GM19463 (cell line): ENCODE measurements around the gene TCF12.

Source experiments
- ATAC-seq: cut with Tn5 transposase; IDR thresholded peaks from one replicate; pipeline ENCODE4 v1.9.1; 2021; ENCODE audit warnings: mild to moderate bottlenecking, moderate library complexity; ENCODE audit not compliant: unreplicated experiment

TCF12 gene

GRCh38 chr15:56918046-56918938 lies at the start of gene TCF12:
Gene TCF12 (plus strand): TSS chr15:56918644. CDS start chr15:56919914, 1,270 bp downstream.
- ATAC-seq, result peak; percentile 77

GRCh38 chr15:56869573-56869972 lies 48.9 kb upstream of the TCF12 start:
- no peak for ATAC-seq

DNA sequence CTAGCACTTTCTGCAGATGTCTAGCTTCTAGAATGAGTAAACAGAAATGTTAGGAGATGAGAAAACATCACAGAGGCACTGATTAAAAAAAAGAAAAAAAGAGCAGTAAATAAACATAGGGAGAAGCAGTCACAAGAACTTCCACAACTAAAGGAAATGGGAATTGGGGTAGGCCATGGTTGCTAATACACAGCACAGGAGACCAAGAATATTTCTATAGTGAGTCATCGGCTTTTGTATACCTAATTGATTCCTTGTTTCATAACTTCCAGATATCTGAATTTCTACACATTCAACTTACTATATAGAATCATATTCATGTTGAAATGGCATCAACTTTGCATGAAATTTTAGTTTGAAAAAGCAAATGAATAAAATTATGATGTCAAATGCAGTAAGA lies 47.3 kb upstream of the TCF12 start:
- ATAC-seq, result no peak

- no peak for ATAC-seq
These were observed 46.6 kb upstream of the TCF12 start for GRCh38 chr15:56871867-56872266.

GRCh38 chr15:56877255-56877970 lies 41.0 kb upstream of the TCF12 start:
- no peak for ATAC-seq

DNA sequence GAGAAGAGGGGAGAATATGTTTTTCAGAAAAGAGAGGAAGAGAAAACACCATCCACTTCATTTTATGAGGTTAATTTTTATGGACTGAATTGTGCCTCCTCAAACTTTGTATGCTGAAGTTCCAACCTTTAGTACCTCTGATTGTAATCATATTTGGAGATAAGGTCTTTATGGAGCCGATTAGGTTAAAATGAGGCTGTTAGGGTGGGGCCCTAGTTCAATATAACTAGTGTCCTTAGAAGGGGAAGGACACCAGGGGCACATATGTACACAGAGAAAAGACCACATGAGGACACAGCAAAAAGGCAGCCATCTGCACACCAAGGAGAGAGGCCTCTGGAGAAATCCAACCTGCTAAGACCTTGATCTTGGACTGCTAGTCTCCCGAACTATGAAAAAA lies 38.9 kb upstream of the TCF12 start:
- ATAC-seq, result no peak

- no peak for ATAC-seq
These were observed 35.4 kb upstream of the TCF12 start for GRCh38 chr15:56883088-56883487.

DNA sequence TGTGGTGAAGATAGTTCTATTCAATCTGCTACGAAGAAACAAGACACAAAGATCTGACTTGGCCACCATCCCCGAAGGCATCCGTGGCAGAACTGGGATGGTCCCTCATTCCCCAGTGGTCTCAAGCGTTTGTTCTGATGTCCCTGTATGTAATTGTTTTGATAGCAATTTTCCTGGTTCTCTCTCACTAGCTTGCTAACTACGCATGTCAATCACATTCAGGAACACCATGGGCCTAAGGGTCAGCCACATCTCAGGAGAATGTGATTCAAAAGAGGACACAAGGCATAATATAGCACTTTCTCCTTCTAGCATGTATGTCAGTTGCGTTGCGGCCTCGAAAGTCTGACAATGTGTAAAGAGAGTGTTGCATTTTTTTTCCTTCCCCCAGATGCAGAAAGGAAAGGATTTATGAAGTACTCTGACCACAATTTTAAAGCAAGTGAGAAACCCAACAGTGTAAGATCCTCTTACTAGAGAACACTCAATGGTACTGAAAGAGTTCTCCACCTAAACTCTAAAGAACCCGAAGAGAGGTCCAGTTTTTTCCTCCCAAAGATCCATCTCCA lies 32.0 kb upstream of the TCF12 start:
- ATAC-seq, result no peak

DNA sequence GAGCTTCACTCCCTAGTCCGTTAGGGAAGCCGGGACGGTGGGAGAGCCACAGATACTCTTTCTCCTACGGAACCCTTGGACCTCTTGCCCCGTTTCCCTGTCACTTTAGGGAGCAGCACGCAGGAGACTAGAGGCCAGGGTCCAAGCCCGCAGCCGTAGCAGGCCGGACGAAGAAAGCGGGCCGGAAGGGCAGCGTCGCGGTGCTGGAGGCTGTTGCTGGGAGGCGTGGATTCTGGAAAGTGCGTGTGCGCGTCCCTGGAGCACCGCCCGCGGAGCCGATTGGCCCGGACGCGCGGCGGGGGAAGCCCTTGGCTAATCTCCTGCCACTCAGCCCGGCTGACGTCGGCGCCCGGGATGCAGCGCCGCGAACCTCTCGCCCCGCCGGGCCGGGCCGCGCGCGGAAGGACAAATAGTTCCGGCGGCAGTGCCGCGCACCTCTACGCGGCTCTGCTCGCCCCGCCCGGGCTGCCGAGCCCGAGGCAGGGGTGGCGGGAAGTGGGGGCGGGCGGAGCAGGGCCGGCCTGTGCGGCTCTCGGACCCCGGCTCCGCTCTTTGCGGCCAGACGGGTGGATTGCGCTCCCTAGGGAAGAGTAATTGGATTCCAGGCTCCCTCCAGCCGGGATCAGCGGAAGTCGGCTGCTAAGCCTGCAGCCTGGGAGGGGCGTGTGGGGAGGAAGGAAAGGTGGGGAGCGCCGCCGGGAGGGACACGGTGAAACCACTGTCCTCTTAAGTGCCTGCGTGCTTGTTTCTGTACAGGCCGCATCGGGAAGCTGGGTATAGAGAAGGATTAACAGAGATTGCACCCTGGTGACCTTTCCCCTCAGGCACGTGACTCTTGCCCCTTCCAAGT lies 31.3 kb upstream of the TCF12 start:
- peak; percentile 94 for ATAC-seq

DNA sequence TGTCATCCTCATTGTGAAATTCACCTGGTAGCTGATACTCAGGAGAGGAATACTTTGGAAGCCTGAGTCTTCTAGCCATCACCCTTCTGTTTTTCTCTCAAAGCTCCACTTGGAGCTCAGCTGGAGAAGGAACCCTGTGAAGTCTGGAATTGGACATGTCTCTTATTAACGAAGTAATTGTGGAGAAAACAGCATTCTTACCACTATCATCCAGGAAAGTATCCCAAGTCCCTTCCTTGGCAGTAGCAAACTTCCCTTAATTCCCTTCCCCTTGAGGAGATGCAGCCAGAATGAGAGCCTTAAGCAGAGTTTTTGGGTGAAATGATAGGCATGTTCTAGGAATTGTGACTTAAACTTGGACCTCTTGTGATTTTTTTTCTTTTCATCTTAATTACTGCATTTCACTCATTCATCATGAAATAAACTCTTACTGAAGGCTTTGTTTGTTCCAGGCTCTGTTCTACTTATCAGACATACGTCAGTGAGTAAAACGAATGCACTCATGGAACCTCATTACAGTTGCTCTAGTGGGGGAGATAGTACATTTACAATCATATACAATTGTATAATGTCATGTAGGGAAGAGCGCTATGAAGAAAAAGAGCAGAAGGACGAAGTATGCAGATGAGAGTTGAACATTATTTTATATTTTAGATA lies 30.5 kb upstream of the TCF12 start:
- no peak for ATAC-seq

DNA sequence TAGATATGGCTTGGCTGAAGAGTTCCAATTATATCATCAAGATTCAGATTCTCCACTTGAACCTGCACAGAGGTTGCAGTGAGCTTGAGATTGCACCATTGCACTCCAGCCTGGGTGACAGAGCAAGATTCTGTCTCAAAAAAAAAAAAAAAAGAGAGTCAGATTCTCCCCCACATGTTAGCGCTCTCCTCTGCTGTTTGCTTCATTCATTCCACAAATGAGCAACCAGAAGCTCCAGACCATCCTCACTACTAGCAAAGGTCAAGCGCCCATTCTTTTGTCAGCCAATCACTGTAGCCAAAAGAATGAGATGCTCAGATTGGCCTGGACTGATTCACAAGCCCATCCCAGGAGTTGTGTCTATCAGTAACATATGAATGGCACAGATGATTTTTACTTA lies 28.4 kb upstream of the TCF12 start:
- no peak for ATAC-seq

GRCh38 chr15:56891852-56892440 lies 26.5 kb upstream of the TCF12 start:
- ATAC-seq, result no peak

- no peak for ATAC-seq
These were observed 25.6 kb upstream of the TCF12 start for GRCh38 chr15:56892659-56893363.

DNA sequence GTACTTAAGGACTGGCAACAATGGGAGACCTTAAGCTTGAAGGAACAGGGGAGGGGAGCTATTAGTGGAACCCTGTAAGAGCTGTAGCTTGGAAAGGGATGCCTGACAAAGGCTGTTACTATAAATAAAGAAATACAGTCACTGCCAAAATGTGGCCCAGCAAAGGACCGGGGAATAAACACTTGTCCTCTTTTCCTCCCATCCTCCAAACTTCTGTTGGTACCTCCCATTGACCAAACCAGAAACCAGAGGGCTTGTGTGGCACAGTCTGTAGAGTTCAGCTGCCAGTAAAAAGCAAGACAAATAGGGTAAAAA lies 25.1 kb upstream of the TCF12 start:
- ATAC-seq, result no peak

DNA sequence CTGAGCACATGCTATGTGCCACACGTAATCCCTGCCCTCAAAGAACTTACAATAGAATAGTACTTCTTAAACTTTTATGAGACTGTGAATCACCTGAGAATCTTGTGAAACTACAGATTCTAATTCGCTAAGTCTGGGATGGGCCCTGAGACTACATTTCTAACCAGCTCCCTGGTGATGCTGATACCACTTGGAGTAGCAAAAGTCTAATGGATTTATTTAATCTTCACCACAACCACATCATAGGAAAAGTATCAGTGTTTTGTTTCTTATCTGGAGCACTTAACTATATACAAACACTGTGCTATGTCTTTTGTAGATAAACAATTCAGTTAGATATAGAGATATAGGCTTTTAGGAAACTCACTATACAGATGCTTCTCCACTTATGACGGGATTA lies 23.8 kb upstream of the TCF12 start:
- no peak for ATAC-seq

DNA sequence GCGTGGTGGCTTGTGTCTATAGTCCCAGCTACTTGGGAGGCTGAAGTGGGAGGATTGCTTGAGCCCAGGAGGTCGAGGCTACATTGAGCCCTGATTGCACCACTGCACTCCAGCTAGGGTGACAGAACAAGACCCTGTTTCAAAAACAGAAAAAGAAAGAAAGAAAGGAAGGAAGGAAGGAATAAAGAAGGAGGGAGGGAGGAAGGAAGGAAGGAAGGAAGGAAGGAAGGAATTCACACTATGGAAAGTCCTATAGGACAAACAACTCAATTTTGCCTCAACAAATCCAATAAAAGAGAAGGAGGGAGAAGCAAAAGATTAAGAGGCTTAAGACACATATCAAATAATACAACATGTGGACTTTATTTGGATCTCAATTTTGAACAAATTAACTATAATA lies 16.5 kb upstream of the TCF12 start:
- no peak for ATAC-seq

GRCh38 chr15:56906766-56907165 lies 11.7 kb upstream of the TCF12 start:
- no peak for ATAC-seq

DNA sequence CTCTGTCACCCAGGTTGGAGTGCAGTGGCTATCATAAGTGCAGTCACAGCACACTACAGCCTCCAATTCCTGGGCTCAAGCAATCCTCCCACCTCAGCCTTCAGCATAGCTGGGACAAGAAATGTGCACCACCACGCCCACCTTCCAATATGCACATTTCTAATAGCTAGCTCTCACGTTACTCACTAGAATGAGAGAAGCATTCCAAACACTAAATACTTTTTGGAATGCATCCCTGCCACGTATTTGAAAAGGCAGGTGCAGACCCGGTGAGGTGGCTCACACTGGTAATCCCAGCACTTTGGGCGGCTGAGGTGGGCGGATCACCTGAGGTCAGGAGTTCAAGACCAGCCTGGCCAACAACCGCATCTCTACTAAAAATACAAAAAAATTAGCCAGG lies 7.6 kb upstream of the TCF12 start:
- no peak for ATAC-seq

DNA sequence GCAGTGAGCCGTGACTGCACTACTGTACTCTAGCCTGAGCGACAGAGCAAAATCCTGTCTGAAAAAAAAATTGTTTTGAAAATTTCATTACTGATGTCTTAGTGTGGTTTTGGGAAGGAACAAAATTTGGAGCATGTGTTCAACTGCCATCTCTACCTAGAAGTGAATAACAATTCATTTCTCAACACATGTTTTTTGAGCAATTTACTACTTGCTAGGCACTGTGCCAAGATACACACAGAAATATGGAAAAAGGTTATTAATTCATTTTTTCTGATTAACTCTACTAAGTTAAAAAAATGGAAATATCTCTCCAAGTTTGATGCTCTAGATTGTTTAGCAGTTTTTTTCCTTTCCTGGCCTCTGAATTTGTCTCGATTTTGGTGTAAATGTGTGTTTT lies 5.2 kb upstream of the TCF12 start:
- ATAC-seq, result no peak

DNA sequence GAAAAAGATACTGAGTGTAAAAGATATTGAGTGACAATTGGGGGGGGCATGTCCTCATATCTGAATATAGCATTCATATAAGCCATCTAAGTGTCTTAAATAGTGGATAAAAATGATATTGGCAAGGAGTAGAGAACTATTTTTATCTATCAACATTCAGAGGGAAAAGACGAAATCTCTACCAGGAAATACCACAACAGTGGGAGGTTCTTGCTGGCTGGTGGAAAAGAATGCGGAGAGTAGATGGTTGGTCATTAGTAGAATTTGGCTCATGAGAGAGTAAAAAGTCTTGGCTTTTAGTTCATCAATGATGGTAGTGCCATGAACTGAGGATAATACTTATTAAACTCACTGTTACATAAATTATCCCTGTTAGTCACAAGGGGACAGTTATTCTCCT lies 4.8 kb upstream of the TCF12 start:
- ATAC-seq, result no peak
